Measurements from ENCODE around the gene CACNA2D4. TPM values are rescaled to one million over a fixed set of nuclear protein-coding genes. Genes with fewer than 3 reads are reported as not detected.

The CACNA2D4 gene
- total and polyA plus RNA-seq, 2 donors from 2014 or later = 2.5 to 7.3 TPM

GRCh38 chr12:1936406-1937320 is 18.2 kb upstream of the CACNA2D4 start:
- Histone ChIP-seq H3K27ac (ENCODE audit: low read depth in 2 of 2, low read length in 2 of 2) (peak overlapping the region in 1 of 2 donors; percentile 16), H3K36me3 (ENCODE audit: control insufficient read depth in 2 of 3, insufficient read depth in 3 of 3, low read length in 3 of 3) (peaks cover 0 to 2% (median 0%) of the 10 kb centered on the region in 3 donors), H3K27me3 (ENCODE audit: control insufficient read depth, insufficient read depth, low read length) (no peaks in the 10 kb centered on the region), H3K9me3 (ENCODE audit: control insufficient read depth in 2 of 3, insufficient read depth in 1 of 3, low read length in 3 of 3) (peaks cover 0 to 3% (median 0%) of the 10 kb centered on the region in 3 donors), H3K9ac (ENCODE audit: low read length in 3 of 3) (no peak overlapping the region), H3K4me1 (ENCODE audit: control insufficient read depth in 2 of 3, insufficient read depth in 2 of 3, low read depth in 1 of 3, low read length in 3 of 3) (peaks cover 6 to 27% (median 25%) of the 10 kb centered on the region in 3 donors), H3K4me3 (ENCODE audit: low read length in 3 of 3) (no peak overlapping the region)
- peak in 1 of 5 donors; percentile 77 for DNase-seq
- no peak for TF ChIP-seq CTCF (IDR thresholded peaks at IDR 0.05; ENCODE audit: borderline replicate concordance, extremely low read depth, insufficient read depth)
- intact Hi-C loops (cut with DNase I) = loop anchor here (10.0 kb wide), 2 partner anchors 142 to 292 kb away; no protein-coding TSS in a partner anchor
- no peak for FAIRE-seq

GRCh38 chr12:1935700-1936378 is 17.4 kb upstream of the CACNA2D4 start:
- Histone ChIP-seq H3K9ac (ENCODE audit: low read length in 3 of 3) (no peak overlapping the region), H3K9me3 (ENCODE audit: control insufficient read depth in 2 of 3, insufficient read depth in 1 of 3, low read length in 3 of 3) (peaks cover 0 to 3% (median 0%) of the 10 kb centered on the region in 3 donors), H3K36me3 (ENCODE audit: control insufficient read depth in 2 of 3, insufficient read depth in 3 of 3, low read length in 3 of 3) (peaks cover 0 to 2% (median 0%) of the 10 kb centered on the region in 3 donors), H3K27ac (ENCODE audit: low read depth in 2 of 2, low read length in 2 of 2) (no peak overlapping the region), H3K27me3 (ENCODE audit: control insufficient read depth, insufficient read depth, low read length) (no peaks in the 10 kb centered on the region), H3K4me3 (ENCODE audit: low read length in 3 of 3) (no peak overlapping the region), H3K4me1 (ENCODE audit: control insufficient read depth in 2 of 3, insufficient read depth in 2 of 3, low read depth in 1 of 3, low read length in 3 of 3) (peaks cover 6 to 27% (median 25%) of the 10 kb centered on the region in 3 donors)
- DNase-seq = no peak
- intact Hi-C loops (cut with DNase I) = loop anchor here (10.0 kb wide), 2 partner anchors 141 to 291 kb away; no protein-coding TSS in a partner anchor
- TF ChIP-seq CTCF (IDR thresholded peaks at IDR 0.05; ENCODE audit: borderline replicate concordance, extremely low read depth, insufficient read depth) = no peak
- FAIRE-seq = no peak

DNA sequence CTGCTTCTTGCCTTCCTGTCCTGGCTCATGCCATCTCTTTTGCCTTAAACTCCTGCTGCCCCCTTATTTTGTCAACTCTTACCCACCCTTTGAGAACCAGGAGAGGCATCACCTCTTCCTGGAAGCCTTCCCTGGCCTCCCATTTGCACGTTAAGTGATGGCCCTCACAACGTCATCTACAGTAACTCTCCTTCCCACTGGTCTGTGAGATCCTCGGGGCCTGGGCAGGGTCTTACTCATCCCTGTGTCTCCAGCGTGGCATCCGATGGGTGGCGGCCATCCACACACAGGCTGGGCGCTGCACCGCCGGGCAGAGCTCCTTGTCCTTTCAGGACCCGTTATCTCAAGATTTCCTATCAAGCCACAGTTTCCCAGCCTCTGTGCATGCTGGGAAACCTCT is 16.8 kb upstream of the CACNA2D4 start:
- DNase-seq = no peak
- Histone ChIP-seq H3K36me3 (ENCODE audit: control insufficient read depth in 2 of 3, insufficient read depth in 3 of 3, low read length in 3 of 3) (peaks cover 0 to 2% (median 0%) of the 10 kb centered on the region in 3 donors), H3K9ac (ENCODE audit: low read length in 3 of 3) (no peak overlapping the region), H3K27me3 (ENCODE audit: control insufficient read depth, insufficient read depth, low read length) (no peaks in the 10 kb centered on the region), H3K4me1 (ENCODE audit: control insufficient read depth in 2 of 3, insufficient read depth in 2 of 3, low read depth in 1 of 3, low read length in 3 of 3) (peaks cover 6 to 27% (median 25%) of the 10 kb centered on the region in 3 donors), H3K27ac (ENCODE audit: low read depth in 2 of 2, low read length in 2 of 2) (no peak overlapping the region), H3K4me3 (ENCODE audit: low read length in 3 of 3) (no peak overlapping the region), H3K9me3 (ENCODE audit: control insufficient read depth in 2 of 3, insufficient read depth in 1 of 3, low read length in 3 of 3) (peaks cover 0 to 3% (median 0%) of the 10 kb centered on the region in 3 donors)
- no peak for TF ChIP-seq CTCF (IDR thresholded peaks at IDR 0.05; ENCODE audit: borderline replicate concordance, extremely low read depth, insufficient read depth)
- FAIRE-seq = no peak
- intact Hi-C loops (cut with DNase I) = loop anchor here (10.0 kb wide), 2 partner anchors 140 to 290 kb away; no protein-coding TSS in a partner anchor
